Keratinocyte (primary cell): ENCODE results near the gene LHPP. TPM values are rescaled to one million over a fixed set of nuclear protein-coding genes. Genes with fewer than 3 reads are reported as not detected.
"Not testable (repeated sequence)": the region's sequence is repeated elsewhere in the genome, so short reads cannot be mapped to it uniquely, and the experiment has no call there.

Source experiments
- DNase-seq: peaks from one replicate; pipeline ENCODE4 v3.0.0-alpha.2; 2011; ENCODE audit warnings: low read depth, missing footprints, low spot score
- FAIRE-seq: peaks from 2 replicates; lab custom pipeline; 2011; peaks lifted over from hg19 to GRCh38; lab: Jason Lieb, UNC
- H2AFZ ChIP-seq: 2 replicates; pipeline ENCODE4 v1.6.0; 2012; ENCODE audit warnings: low read length, control low read depth, inconsistent platforms; ENCODE audit not compliant: control insufficient read depth
- H3K27ac ChIP-seq: 2 replicates; pipeline ENCODE4 v1.5.1; 2011; ENCODE audit warnings: low read length; ENCODE audit not compliant: control insufficient read depth, insufficient read depth
- H3K27me3 ChIP-seq: 3 replicates; pipeline ENCODE4 v1.6.0; 2011; ENCODE audit warnings: low read length; ENCODE audit not compliant: control insufficient read depth, insufficient read depth; ENCODE audit errors: extremely low read depth
- H3K36me3 ChIP-seq, 2 experiments: 2 replicates in 1 of 2; 3 replicates in 1 of 2; pipeline ENCODE4 v1.5.1; 2011; ENCODE audit warnings: low read length in 2 of 2, mild to moderate bottlenecking in 1 of 2; ENCODE audit not compliant: control insufficient read depth in 2 of 2, insufficient read depth in 2 of 2; ENCODE audit errors: extremely low read depth in 1 of 2
- H3K4me1 ChIP-seq: 3 replicates; pipeline ENCODE4 v1.5.1; 2011; ENCODE audit warnings: low read length; ENCODE audit not compliant: control insufficient read depth, insufficient read depth; ENCODE audit errors: extremely low read depth
- H3K4me2 ChIP-seq: 3 replicates; pipeline ENCODE4 v1.6.0; 2011; ENCODE audit warnings: low read depth, low read length; ENCODE audit not compliant: control insufficient read depth, insufficient read depth; ENCODE audit errors: extremely low read depth
- H3K4me3 ChIP-seq, 3 experiments: fragments of 200-600 bp in 1 of 3; sonication (generic) in 1 of 3; 2 replicates in 2 of 3; 3 replicates in 1 of 3; pipeline ENCODE4 v1.5.1; 2011 to 2016; ENCODE audit warnings: low read length in 3 of 3, mild to moderate bottlenecking in 3 of 3, control low read depth in 2 of 3, inconsistent platforms in 1 of 3, low read depth in 1 of 3, mixed read lengths in 1 of 3, mixed run types in 1 of 3, moderate library complexity in 1 of 3; ENCODE audit not compliant: control insufficient read depth in 2 of 3, insufficient read depth in 2 of 3; ENCODE audit errors: extremely low read depth in 1 of 3
- H3K79me2 ChIP-seq: 2 replicates; pipeline ENCODE4 v1.6.0; 2012; ENCODE audit warnings: low read length; ENCODE audit not compliant: control insufficient read depth, insufficient read depth
- H3K9ac ChIP-seq: 3 replicates; pipeline ENCODE4 v1.6.0; 2011; ENCODE audit warnings: low read length; ENCODE audit not compliant: control insufficient read depth, insufficient read depth; ENCODE audit errors: extremely low read depth
- H3K9me1 ChIP-seq: 3 replicates; pipeline ENCODE4 v1.6.0; 2011; ENCODE audit warnings: low read length; ENCODE audit not compliant: control insufficient read depth, insufficient read depth; ENCODE audit errors: extremely low read depth
- H3K9me3 ChIP-seq: 2 replicates; pipeline ENCODE4 v1.5.1; 2012; ENCODE audit warnings: low read depth, low read length; ENCODE audit not compliant: control insufficient read depth
- H4K20me1 ChIP-seq: 3 replicates; pipeline ENCODE4 v1.6.0; 2011; ENCODE audit warnings: low read length; ENCODE audit not compliant: control insufficient read depth, insufficient read depth; ENCODE audit errors: extremely low read depth
- EZH2 ChIP-seq: IDR thresholded peaks from one replicate; pipeline ENCODE4 v1.6.1; 2012; ENCODE audit warnings: inconsistent platforms, mild to moderate bottlenecking, low read length, moderate library complexity
- dilution Hi-C: fragments of 300-500 bp; cut with MboI; formaldehyde crosslinking; loops from one replicate; pipeline ENCODE4 v1.7.0; 2020; ENCODE audit warnings: low sequenced_read_pairs; ENCODE audit not compliant: extremely low pct_ligation_motif_present
- polyA plus RNA-seq, 5 experiments: library from polyadenylated mRNA; depleted of rRNA in 3 of 5; stranded (reverse) in 3 of 5; stranded (forward) in 1 of 5; unstranded in 1 of 5; fragments of >200 nt; gene quantifications; 1 replicate in 1 of 5; 2 replicates in 3 of 5; 3 replicates in 1 of 5; pipeline versions ENCODE4 v1.2.1 to v1.2.3, GENCODE V29; 2011 to 2012; ENCODE audit warnings: missing spikeins in 2 of 5, low read depth in 1 of 5, low replicate concordance in 1 of 5
- TF ChIP-seq, protein P1 (sequence below), 3 experiments: IDR thresholded peaks in 1 of 3; conservative IDR thresholded peaks in 1 of 3; optimal IDR thresholded peaks in 1 of 3; 2 replicates in 2 of 3; 3 replicates in 1 of 3; pipeline versions ENCODE3 to v1.5.1; 2011; ENCODE audit warnings: low read length in 3 of 3, mild to moderate bottlenecking in 3 of 3, moderate library complexity in 2 of 3, control low read depth in 1 of 3, inconsistent platforms in 1 of 3; ENCODE audit not compliant: insufficient read depth in 2 of 3; ENCODE audit errors: extremely low read depth in 1 of 3

LHPP gene
- polyA plus RNA-seq, 1 donor (not counting 4 experiments of a cell fraction or from before 2014, with no cell fraction given), result 13.1 TPM

DNA sequence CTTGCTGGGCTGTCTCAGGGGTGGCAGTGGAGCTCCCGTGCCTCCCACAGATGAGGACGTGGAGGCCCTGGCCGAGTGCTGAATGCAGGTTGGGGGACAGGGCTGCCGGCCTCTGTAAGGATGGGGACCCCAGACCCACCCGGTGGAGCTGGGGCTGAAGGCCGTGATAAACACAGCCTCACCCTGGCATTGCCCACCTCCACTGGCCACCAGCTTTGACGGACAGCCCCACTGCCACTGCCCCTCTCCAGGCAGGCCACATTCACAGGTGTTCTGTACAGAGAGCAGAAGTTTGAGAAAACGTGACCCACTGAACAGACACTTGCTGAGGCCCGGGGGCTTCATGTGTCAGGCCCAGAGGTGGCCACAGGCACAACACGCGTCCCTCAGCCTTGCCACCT, 126.2 kb downstream of the LHPP start:
- Histone ChIP-seq H3K9me3 (peaks cover 5% of the 10 kb centered on the region), H3K4me2 (no peak overlapping the region), H3K36me3 (no peaks in the 10 kb centered on the region), H4K20me1 (no peaks in the 10 kb centered on the region), H3K27me3 (peaks cover 16% of the 10 kb centered on the region), H2AFZ (no peak overlapping the region), H3K4me1 (no peaks in the 10 kb centered on the region), H3K9me1 (no peaks in the 10 kb centered on the region), H3K4me3 (no peak overlapping the region), H3K27ac (no peak overlapping the region), H3K79me2 (no peaks in the 10 kb centered on the region), H3K9ac (no peak overlapping the region)
- DNase-seq, result no peak
- TF ChIP-seq, protein P1, sequence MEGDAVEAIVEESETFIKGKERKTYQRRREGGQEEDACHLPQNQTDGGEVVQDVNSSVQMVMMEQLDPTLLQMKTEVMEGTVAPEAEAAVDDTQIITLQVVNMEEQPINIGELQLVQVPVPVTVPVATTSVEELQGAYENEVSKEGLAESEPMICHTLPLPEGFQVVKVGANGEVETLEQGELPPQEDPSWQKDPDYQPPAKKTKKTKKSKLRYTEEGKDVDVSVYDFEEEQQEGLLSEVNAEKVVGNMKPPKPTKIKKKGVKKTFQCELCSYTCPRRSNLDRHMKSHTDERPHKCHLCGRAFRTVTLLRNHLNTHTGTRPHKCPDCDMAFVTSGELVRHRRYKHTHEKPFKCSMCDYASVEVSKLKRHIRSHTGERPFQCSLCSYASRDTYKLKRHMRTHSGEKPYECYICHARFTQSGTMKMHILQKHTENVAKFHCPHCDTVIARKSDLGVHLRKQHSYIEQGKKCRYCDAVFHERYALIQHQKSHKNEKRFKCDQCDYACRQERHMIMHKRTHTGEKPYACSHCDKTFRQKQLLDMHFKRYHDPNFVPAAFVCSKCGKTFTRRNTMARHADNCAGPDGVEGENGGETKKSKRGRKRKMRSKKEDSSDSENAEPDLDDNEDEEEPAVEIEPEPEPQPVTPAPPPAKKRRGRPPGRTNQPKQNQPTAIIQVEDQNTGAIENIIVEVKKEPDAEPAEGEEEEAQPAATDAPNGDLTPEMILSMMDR (optimal IDR thresholded peaks at IDR 0.05 in 1 of 3, IDR thresholded peaks at IDR 0.05 in 1 of 3, conservative IDR thresholded peaks at IDR 0.05 in 1 of 3; ENCODE audit: extremely low read depth in 1 of 3, insufficient read depth in 2 of 3, low read length in 3 of 3), result no peak
- TF ChIP-seq EZH2, result no peak
- dilution Hi-C loops, result no loop called here
- FAIRE-seq, result no peak

DNA sequence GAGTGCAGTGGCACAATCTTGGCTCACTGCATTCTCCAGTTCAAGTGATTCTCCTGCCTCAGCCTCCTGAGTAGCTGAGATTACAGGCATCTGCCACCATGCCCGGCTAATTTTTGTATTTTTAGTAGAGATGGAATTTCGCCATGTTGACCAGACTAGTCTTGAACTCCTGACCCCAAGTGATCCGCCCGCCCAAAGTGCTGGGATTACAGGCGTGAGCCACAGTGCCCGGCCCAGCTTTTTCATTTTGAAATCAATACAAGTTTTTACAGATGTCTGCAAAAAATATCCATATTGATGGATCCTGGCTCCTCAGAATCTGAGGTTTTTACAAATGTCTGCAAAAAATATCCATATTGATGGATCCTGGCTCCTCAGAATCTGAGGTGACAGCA, 126.7 kb downstream of the LHPP start:
- DNase-seq, H3K27ac ChIP-seq, H3K4me1 ChIP-seq, dilution Hi-C loops, H3K4me2 ChIP-seq, H3K9ac ChIP-seq, H3K9me3 ChIP-seq, H3K79me2 ChIP-seq, H2AFZ ChIP-seq, H3K9me1 ChIP-seq, H3K4me3 ChIP-seq, FAIRE-seq, H4K20me1 ChIP-seq, H3K36me3 ChIP-seq: not testable (repeated sequence)
- H3K27me3 ChIP-seq, result peaks cover 20% of the 10 kb centered on the region

DNA sequence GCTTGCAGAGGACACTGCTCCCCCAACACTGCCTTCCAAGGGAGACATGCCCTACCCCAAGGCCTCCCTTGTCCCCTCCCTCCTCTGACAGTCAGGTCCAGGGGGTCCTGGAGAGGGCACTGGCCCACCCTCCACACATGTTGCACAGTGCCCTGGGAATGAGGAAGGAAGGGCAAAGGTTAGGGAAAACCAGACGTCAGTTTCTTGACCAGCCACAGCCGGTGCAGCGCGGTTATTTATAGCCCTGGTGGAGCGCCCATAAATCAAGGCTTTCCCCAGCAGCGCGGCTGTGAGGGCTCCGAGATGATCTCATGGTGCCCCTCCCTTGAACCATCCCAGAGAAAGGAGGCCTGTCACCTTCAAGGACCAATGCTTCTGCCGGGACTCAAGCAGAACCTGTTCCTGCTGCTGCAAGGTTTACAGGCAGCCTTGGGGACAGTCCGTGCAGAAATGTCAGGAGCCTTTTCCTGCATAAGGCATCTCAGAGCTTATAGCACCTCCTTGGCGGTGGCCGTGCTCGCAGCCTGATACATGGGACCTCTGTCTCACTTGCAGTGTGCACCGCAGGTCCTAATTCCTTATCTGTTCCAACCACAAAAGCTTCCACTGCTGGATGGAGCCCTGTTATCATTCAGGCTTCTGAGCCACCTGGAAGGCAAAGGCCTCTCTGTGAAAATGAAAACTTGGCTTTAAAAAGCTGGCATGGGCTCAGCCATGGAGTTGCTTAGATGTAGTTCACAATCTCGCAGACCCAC, 127.3 kb downstream of the LHPP start:
- H3K79me2 ChIP-seq, result no peaks in the 10 kb centered on the region
- H3K36me3 ChIP-seq, result no peaks in the 10 kb centered on the region
- no peak overlapping the region for H3K27ac ChIP-seq
- H3K4me1 ChIP-seq, result no peaks in the 10 kb centered on the region
- no peaks in the 10 kb centered on the region for H3K9me1 ChIP-seq
- H4K20me1 ChIP-seq, result no peaks in the 10 kb centered on the region
- H3K9me3 ChIP-seq, result peaks cover 5% of the 10 kb centered on the region
- no peak for TF ChIP-seq EZH2
- TF ChIP-seq, protein P1 (optimal IDR thresholded peaks at IDR 0.05 in 1 of 3, IDR thresholded peaks at IDR 0.05 in 1 of 3, conservative IDR thresholded peaks at IDR 0.05 in 1 of 3; ENCODE audit: extremely low read depth in 1 of 3, insufficient read depth in 2 of 3, low read length in 3 of 3), result no peak
- H3K9ac ChIP-seq, result no peak overlapping the region
- peaks cover 20% of the 10 kb centered on the region for H3K27me3 ChIP-seq
- FAIRE-seq (no peak), DNase-seq (no peak)
- dilution Hi-C loops, result no loop called here
- H3K4me3 ChIP-seq, result no peak overlapping the region
- H3K4me2 ChIP-seq, result no peak overlapping the region
- H2AFZ ChIP-seq, result no peak overlapping the region
